AG08396 (cell line): Measurements from ENCODE around the gene TATDN2.
"Not testable (repeated sequence)": the region's sequence is repeated elsewhere in the genome, so short reads cannot be mapped to it uniquely, and the experiment has no call there.

ENCODE experiments used
- DNase-seq: peaks from one replicate; pipeline ENCODE4 v3.0.0; 2012; ENCODE audit warnings: low spot score, mixed read lengths

Gene TATDN2

GRCh38 chr3:10289787-10290355 lies 41.6 kb downstream of the TATDN2 start:
- DNase-seq, result no peak

GRCh38 chr3:10290481-10291176 lies 42.4 kb downstream of the TATDN2 start:
- no peak for DNase-seq

GRCh38 chr3:10291641-10292040 lies 43.4 kb downstream of the TATDN2 start:
- DNase-seq, result no peak

- no peak for DNase-seq
These were observed 44.5 kb downstream of the TATDN2 start, which contains the start of gene GHRL for GRCh38 chr3:10292505-10293419. TSS of gene GHRL (minus strand) at chr3:10292947. CDS start at chr3:10290180, 2,767 bp downstream.

GRCh38 chr3:10294030-10294586 lies 45.8 kb downstream of the TATDN2 start:
- no peak for DNase-seq

GRCh38 chr3:10298064-10298463 lies 49.8 kb downstream of the TATDN2 start:
- DNase-seq, result not testable (repeated sequence)

- no peak for DNase-seq
These were observed 50.9 kb downstream of the TATDN2 start for GRCh38 chr3:10299175-10299574.

- no peak for DNase-seq
These were observed 51.4 kb downstream of the TATDN2 start for GRCh38 chr3:10299679-10300078.

- DNase-seq, result no peak
These were observed 51.8 kb downstream of the TATDN2 start for GRCh38 chr3:10300087-10300486.

- DNase-seq, result no peak
These were observed 54.8 kb downstream of the TATDN2 start for GRCh38 chr3:10303105-10303504.

GRCh38 chr3:10303785-10304184 lies 55.5 kb downstream of the TATDN2 start:
- no peak for DNase-seq

- no peak for DNase-seq
These were observed 56.6 kb downstream of the TATDN2 start for GRCh38 chr3:10304905-10305304.

- no peak for DNase-seq
These were observed 57.2 kb downstream of the TATDN2 start for GRCh38 chr3:10305331-10305902.

- no peak for DNase-seq
These were observed 57.9 kb downstream of the TATDN2 start for GRCh38 chr3:10306156-10306555.

- DNase-seq, result no peak
These were observed 60.4 kb downstream of the TATDN2 start for GRCh38 chr3:10308678-10309077.

- no peak for DNase-seq
These were observed 61.5 kb downstream of the TATDN2 start for GRCh38 chr3:10309736-10310135.

- no peak for DNase-seq
These were observed 62.3 kb downstream of the TATDN2 start for GRCh38 chr3:10310578-10310977.

- no peak for DNase-seq
These were observed 63.5 kb downstream of the TATDN2 start for GRCh38 chr3:10311710-10312109.

- DNase-seq, result no peak
These were observed 64.1 kb downstream of the TATDN2 start for GRCh38 chr3:10312391-10312790.

- no peak for DNase-seq
These were observed 64.6 kb downstream of the TATDN2 start for GRCh38 chr3:10312861-10313260.

- no peak for DNase-seq
These were observed 66.8 kb downstream of the TATDN2 start for GRCh38 chr3:10315101-10315500.

- DNase-seq, result no peak
These were observed 67.6 kb downstream of the TATDN2 start for GRCh38 chr3:10315771-10316344.
